Thoracic aorta endothelial cell (primary cell): ENCODE data around the gene MARK2. TPM values are rescaled to one million over a fixed set of nuclear protein-coding genes. Genes with fewer than 3 reads are reported as not detected.

Source experiments
- small RNA-seq: library from RNA; depleted of rRNA; stranded (forward); fragments of <200 nt; gene quantifications from one replicate; pipeline ENCODE3, GENCODE V24; 2012
- total RNA-seq: library from RNA; depleted of rRNA; stranded (reverse); fragments of >200 nt; gene quantifications from 2 replicates; pipeline ENCODE4 v1.2.3, GENCODE V29; 2012

The MARK2 gene
- 26.1 and 29.2 TPM in 2 replicates for total RNA-seq

DNA sequence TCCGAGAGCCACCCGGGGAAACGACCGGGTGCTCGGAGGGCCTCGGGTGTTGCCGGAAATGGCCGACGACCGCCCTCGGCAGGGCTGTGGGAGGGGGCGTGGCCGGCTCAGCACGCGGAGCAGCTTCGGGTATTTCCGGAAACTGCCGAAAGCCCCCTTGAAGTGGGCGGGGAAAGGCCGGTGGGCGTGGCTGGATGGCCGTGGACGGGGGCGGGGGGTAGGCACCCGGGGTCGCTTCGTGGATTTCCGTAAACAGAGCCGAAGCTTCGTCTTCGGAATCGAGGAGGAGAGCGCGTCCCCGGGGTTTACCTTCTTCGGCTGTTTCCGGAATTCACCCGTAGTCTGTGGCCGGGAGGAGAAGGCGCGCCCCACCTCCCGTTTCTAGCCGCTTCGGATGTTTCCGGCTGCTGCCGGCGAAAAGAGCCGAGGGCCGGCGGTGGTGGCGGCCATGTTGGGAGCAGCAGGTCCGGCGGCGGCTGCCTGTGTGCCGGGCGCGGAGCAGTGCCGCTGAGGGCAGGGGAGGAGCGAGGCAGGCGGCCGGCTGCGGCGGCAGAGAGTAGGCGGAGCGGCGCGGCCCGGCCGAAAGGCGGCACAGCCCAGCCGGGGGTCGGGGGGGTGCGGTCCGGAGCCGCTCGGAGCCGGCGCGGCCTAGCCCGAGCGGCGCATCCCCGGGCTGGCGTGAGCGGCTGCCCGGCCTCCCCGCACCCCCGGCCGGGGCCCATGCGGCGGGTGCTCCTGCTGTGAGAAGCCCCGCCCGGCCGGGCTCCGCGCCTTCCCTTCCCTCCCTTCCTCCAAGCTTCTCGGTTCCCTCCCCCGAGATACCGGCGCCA is at the start of gene MARK2:
Gene MARK2 (plus strand): TSS at position 433 of the 830 bp plus-strand sequence. CDS start 397 bp downstream, at position 830.

DNA sequence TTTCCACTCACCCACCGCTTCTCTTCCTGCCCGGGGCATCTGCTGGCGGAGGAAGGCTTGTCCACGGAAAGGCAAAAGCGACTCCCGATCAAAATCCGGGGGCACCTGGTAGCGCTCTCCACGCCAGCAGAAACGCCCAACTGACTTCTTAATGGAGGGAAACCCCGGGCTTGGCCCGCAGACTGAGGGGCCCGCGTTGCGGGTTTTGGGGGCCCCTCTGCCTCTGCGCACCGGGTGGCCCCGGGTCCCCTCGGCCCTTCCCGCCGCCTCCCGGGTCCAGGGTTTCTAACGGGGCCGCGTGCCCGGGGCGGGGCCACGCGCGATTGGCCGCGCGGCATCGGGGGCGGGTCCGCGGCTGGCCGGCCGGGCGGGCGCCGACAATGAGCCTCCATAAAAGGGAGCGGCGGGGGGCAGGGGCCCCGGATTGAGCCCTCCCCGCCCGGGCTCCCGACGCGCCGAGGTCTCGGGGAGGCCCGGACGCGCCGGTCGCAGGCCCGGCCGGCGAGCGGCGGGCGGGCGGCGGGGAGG is 25.8 kb upstream of the MARK2 start, which contains the start of gene SPINDOC:
Gene SPINDOC (plus strand): TSS at position 422 of the 528 bp plus-strand sequence. CDS start 231 bp downstream, outside the sequence.

DNA sequence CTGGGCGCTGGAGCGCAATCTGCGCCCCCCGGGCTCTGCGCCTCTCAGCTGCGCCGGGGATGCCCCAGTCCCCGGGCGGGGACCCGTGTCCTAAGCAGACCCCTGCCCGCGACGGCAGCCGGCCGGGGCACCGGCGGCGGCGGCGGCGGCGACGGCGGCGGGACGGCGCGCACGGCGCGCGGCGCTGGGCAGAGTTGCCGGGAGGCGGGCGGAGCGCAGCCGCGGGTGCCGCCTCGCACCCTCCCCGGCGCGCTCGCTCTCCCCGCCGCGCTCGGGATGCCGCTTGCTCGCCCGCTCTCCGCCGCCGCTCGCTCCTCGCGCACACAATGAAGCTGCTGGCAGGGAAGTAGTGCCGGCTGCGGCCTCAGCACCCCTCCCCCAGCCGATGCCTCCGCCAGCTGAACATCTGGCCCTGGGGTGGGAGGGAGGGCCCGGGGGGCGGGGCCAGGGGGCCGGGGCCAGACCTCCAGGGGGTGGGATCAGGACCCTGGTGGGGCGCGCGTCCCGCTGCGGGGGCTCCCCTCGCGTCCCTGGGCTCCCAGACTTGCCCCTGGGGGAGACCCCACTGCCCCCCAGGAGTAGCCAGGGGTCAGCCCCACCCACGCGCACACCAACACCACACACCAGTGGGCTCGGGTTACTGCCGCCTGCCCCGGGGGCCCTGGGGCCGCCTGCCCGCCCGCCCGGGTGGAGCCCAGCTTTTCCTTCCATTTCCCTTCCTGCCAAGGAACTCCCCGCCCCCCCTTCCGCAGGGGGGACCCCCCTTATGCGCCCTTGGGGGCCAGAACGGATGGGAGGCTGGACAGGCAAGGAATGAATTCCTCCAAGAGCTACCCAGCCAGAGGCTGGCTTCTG is 78.2 kb downstream of the MARK2 start, which contains the start of gene RCOR2:
Gene RCOR2 (minus strand): TSS at position 328 of the 855 bp plus-strand sequence. CDS start 708 bp downstream, outside the sequence.

DNA sequence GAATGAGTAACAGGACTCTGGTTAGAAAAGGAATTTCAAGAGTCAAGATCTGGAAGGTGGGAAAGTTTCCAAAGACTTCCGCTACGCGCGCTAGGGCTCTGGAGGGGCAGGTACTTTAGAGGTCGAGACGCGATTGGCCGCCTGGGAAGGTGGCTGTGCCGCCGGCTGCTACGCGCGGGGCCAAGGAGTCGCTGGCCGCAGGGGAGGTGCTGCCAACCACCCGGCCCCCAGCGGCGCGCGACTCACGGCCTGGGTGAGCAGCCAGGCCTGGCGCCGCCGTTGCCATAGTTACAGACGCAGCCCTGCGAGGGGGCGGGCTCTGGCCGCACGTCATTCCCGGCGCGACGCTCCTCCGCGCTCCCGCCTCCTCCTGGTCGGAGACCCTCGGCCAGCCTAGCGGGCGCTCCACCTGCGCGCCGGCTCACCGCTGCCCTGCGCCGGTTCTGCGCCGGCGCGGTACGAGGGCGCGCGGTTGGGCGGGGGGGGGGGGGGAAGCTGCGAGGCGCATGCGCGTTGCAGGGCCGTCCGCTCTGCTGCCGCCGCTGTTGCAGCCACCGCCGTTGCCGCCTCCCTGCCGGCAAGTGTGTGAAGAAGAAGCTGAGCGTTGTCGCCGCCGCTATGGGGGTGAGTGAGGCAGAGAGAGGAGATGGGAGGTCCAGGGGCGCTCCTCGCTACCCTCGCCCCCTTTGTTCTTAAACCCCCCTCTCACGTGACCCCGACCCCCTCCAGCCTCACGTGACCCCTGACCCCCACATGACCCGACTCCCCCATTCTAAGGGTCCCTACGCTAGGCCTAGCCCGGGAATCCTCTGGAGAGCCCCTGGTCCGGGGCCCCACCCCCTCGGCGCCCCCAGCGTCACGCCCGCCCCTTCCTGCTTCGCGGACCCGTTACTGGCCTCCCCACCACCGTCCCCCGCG is 99.8 kb downstream of the MARK2 start, which contains the start of gene NAA40:
Gene NAA40 (plus strand): TSS at position 524 of the 918 bp plus-strand sequence. CDS start 95 bp downstream, at position 619.

Small RNAs within 50 kb of the gene (small RNA-seq; reads per million reads assigned to genes)
- not detected for gene AP006289.1
- not detected for gene RN7SL596P
- gene RNU6-1306P = not detected

Other genes starting within 250 kb of the MARK2 start
- 20.5 and 29.4 TPM in 2 replicates for gene PLAAT3, start 224.7 kb upstream of the MARK2 start, total RNA-seq
- 131 and 149 TPM in 2 replicates for gene ATL3, start 167.7 kb upstream of the MARK2 start, total RNA-seq
- 114 and 125 TPM in 2 replicates for gene RTN3, start 157.6 kb upstream of the MARK2 start, total RNA-seq
- 18.9 and 23.3 TPM in 2 replicates for gene ZFTA, start 70.3 kb upstream of the MARK2 start, total RNA-seq
- 27.4 and 32.6 TPM in 2 replicates for gene SPINDOC, start 25.7 kb upstream of the MARK2 start, total RNA-seq
- gene RCOR2, start 78.1 kb downstream of the MARK2 start, total RNA-seq = 0.36 and 0.40 TPM in 2 replicates
- 19.8 and 23.0 TPM in 2 replicates for gene NAA40, start 99.9 kb downstream of the MARK2 start, total RNA-seq
- gene COX8A, start 135.5 kb downstream of the MARK2 start, total RNA-seq = 188 and 250 TPM in 2 replicates
- gene OTUB1, start 147.3 kb downstream of the MARK2 start, total RNA-seq = 41.8 and 53.3 TPM in 2 replicates
- gene FLRT1, start 196.8 kb downstream of the MARK2 start, total RNA-seq = not detected in 2 replicates